NCI-H2107 treated with DMSO at 0.1 percent for 48 hours (cell line): ENCODE measurements around the gene TEX29.
A peak's percentile ranks its signal among the peaks of the same experiment; 100 is the strongest.

Experiments used
- DNase-seq: peaks from one replicate; lab custom pipeline; 2025; ENCODE audit not compliant: unreplicated experiment; lab: John Stamatoyannopoulos, UW

TEX29 gene

DNA sequence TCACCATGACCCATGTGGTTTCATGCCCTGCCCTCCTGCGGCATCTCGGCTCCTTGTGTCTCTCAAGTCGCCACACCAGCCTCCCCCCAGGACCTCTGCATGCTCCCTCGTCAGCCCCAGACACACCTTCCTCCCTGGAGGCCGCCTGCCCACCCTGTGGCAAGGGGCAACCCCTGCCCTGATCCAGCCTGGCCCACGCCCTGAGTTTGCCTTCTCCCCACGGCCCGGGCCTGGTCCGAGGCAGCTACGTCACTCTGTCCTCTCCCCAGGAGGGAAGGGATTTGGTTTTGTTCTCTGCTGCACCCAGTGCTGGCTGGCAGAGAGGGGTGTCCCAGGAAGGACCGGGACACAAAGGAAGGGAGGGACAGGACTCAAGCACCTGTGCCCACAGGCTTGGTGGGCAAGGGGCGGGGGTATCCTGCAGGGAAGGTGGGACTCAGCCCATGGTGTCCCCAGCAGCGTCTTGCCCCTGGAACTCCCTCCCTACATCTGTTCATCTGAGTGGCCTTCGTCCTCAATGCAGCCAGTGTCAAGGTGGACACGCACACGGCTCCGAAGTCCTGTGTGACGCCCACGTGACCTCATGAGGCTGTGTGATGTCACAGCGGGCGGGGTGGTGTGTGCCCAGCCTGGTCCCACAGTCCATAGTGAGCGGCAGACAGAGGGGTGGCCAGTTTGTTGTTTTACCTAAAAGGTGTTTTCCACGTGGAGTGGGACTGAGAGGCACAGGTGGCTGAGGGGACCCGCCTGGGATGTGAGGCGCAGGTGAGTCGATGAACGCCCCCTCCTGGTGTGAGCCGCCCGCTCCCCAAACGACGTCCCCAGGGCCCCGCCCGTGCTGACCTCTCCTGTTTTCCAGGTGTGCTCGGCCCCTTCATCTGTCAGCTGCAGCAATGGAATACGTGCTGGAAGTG is at the start of gene TEX29:
Gene TEX29 (plus strand): TSS at position 645 of the 914 bp plus-strand sequence. CDS start 249 bp downstream, at position 894.
- DNase-seq = no peak

DNA sequence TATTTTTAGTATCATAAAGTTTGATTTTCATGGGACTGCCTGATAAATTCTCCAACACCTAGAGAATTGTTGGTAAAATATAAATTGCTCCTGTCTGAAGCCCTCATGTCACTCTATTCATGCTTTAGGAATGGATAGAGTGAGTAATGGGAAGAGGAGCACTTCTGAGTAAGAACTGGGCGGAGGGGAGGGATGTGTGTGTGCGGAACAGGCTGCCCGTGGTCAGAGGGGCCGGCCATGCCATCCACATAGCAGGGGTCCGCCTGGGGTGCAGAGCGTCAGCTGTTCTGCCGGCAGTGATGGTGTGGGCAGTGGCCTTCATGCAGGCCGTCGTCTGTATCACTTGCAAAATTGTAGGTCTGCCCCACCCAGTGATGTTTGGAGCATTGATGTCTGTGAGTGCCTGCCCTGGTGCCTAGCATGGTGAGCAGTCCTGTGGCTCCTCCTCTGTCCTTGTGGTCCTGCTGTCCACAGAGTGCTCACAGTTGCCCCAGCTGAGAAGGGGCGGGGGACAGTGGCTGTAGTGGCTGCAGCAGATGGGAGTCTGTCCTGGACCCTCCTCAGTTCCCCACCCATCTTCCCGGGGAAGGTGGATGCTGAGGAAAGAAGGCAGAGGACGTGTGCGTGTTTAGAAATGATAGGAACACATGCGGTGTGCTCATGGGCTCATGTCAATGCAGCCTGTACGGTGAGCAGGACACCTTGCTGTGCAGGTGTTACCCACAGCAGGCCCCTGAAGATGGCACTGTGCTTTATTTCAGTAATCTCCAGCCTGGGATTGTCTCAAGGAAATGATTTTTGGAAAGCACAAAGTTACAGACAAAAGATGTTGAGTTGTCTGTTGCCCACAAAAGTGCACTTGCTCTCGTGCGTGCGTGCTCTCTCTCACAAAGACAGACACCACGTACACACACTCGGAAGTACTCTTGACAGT is 49.4 kb upstream of the TEX29 start:
- DNase-seq = no peak

DNA sequence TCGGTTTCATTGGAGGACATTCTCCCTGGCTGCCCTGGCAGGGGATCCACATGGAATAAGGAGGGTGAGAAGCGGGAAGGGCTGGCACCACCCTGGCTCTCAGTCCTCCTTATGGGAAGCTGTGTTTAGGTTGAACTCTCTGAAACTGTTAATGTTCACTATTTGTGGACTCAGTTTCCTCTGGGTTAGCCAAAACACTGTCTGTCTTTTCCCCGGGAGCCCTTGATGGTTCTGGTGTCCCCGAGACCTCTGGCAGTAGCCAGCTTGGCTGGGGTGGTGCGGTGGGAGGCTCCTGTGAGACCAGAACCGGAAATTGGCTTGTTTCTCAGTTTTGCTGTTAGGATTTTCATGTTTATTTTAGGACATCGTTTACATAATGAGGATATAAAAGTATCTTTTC is 48.3 kb upstream of the TEX29 start:
- DNase-seq = no peak

- DNase-seq = no peak
These were observed 45.1 kb upstream of the TEX29 start for GRCh38 chr13:111275382-111275781.

DNA sequence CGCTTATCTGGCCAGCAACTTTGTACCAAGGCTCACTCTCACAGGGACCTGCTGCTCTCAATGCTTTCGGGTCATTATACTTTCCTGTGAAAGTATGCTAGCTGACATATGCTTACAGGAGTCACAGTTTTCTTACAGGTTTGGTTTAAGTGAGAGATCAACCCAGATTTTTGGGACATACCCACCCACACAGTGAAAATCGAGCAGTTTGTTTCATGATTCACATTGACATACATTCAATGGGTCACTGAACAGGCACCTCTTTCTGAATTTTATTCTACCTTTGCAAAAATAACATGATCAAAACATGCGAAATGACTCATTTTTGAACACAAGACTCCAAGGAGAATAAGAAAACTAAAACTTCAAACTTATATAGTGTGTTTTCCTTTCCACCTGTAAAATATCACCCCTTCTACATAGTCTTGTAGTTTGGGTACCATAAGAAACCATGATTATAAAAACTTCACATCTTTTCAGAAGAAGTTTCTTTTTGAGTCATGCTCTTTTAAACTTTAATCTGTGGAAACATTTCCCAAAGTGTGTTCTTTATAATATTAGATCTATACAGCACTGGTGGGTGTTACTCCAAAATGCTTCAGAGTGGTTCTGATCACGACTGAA is 44.3 kb upstream of the TEX29 start:
- no peak for DNase-seq

- DNase-seq = no peak
These were observed 42.2 kb upstream of the TEX29 start for GRCh38 chr13:111278258-111278657.

DNA sequence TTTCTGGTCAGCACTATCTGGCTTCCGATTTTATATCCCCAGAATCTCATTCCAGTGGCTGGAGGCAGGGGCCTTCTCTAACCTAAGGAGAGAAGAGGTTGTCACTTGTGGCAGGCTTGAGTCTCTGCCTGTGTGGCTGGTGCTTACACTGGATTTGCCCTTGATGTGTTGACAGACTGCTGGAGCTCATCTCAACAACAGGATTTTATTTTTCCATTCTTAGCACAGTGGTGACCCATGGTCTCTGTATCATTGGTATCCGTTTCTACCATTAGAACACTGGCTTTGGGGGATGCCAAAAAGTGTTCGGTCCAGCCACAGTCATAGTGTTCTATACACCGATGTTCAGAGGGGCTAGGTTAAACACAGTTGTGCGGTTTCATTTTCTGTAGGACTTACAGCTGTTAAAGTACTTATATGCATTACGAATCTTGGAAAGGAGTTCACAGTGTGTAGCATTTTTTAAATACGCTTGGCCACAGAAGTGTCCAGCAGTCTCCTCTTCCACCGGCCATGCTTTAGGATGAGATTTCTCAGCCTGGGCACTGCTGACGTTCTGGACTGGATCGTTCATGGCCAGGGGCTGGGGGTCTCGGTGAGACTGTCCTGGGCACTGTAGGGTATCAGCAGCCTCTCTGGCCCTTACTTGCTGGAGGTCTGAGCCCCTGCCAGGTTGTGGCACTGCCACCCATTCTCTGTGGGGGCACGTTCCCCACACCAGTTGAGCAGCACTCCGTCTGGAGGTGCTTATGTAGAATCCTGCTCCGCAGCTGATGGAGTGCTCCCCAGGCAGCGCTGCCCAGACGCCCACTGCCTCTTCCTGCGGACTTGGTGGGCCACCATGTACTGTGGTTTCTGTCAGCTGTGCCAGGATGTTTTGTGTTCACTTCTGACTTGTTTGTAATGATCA is 41.4 kb upstream of the TEX29 start:
- no peak for DNase-seq

- no peak for DNase-seq
These were observed 40.2 kb upstream of the TEX29 start for GRCh38 chr13:111280226-111280625.

GRCh38 chr13:111280681-111281585 is 39.5 kb upstream of the TEX29 start:
- no peak for DNase-seq

GRCh38 chr13:111281751-111282311 is 38.6 kb upstream of the TEX29 start:
- no peak for DNase-seq

DNA sequence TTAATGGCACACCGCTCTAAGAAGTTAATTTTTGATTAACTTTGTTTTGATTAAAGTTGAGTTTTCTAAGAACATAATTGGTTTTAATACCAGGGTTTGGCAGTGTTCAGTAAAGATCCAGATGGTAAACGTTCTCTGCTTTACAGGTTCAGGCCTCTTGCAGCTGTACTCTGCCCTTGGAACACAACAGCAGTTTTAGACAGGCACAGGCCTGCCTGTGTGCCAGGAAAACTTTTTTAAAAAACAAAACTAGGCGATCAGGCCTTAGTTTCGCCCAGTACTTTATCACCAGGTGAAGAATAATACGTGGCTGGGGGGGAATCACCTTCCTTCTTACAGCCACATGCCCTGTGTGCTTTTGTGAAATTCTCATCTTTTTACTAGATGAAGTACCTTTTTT is 38.0 kb upstream of the TEX29 start:
- no peak for DNase-seq

DNA sequence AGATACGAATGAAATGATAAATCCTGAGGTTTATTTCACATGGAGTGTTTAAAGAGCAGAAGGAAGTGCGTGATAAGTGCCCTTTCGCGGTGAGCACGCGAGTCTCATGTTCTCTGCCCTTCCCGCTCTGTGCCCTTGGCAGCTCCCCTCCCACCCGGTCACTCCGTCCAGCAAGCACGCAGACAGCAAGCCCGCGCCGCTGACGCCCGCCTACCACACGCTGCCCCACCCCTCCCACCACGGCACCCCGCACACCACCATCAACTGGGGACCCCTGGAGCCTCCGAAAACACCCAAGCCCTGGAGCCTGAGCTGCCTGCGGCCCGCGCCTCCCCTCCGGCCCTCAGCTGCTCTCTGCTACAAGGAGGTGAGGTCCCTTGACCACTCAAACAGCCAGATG is 37.4 kb upstream of the TEX29 start:
- no peak for DNase-seq

- no peak for DNase-seq
These were observed 37.0 kb upstream of the TEX29 start for GRCh38 chr13:111283457-111283856.

GRCh38 chr13:111283991-111284390 is 36.5 kb upstream of the TEX29 start:
- no peak for DNase-seq

GRCh38 chr13:111284565-111284964 is 35.9 kb upstream of the TEX29 start:
- no peak for DNase-seq

- peak; percentile 34 for DNase-seq
These were observed 34.3 kb upstream of the TEX29 start for GRCh38 chr13:111286162-111286561.

DNA sequence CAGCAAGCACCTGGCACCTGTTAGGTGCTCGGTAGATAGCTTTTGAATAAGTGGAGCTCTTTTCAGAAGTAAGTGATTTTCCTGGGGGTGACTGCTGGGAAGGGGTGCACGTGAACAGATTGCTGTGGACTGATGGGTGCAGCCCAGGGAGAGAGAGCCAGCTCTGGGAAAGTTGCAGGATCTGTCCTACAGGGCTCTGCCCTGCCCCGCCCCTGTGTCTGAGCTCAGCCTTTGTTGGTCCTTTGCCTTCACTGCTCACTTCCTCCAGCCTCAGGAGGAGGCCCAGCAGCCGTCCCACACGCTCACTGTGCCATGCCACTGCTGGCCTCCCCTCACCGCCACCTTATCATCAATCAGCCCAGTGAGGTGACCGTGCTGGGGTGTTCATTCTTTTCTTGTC is 33.7 kb upstream of the TEX29 start:
- no peak for DNase-seq

DNA sequence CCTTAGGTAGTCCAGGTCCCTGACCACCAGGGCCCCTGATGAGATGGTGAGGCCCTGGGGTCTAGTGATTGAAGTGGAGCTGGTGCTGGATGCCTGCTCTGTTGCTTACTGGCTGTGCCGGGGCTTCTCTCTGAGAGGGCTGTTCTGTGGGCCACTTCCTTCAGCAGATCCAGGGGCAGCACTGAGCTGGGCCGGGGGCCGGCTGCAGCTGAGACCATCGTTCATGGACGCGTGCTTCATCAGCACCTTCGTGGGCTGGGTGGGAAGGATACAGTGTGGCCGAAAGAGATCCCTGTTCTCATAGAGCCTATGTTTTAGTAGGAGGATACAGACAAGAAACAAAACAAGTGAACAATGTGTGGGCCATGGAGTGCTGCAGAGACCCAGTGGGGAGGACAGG is 33.2 kb upstream of the TEX29 start:
- DNase-seq = no peak

DNA sequence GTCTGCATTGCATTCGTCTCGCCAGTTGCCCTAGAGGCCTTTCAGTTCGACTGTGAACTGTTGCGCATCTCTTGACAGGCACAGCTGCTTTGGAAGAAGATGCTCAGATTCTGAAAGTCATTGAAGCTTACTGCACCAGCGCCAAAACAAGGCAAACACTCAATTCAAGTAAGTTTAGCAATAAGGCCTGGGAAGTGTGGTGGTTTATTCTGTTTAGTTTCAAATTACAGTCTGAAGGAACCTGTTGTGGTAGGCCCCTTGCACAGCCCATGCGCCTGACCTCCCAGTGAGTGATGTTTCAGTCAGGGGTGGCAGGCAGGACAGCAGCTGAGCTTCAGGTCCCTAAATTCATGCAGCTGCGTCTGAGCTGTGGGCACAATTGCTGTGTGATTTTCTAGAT is 32.2 kb upstream of the TEX29 start:
- peak; percentile 45 for DNase-seq
